Activated T-cell treated with anti-CD3 and anti-CD28 coated beads for 1 hour (primary cell): ENCODE data around the gene DAGLB.

Experiments
- DNase-seq: peaks from one replicate; pipeline ENCODE4 v3.0.0-alpha.2; 2020; ENCODE audit warnings: low read depth

The DAGLB gene

GRCh38 chr7:6367701-6368211 is 80.0 kb downstream of the DAGLB start:
- DNase-seq, result no peak

- DNase-seq, result no peak
Measured at GRCh38 chr7:6365451-6365850, 82.3 kb downstream of the DAGLB start.

- no peak for DNase-seq
Measured at GRCh38 chr7:6360841-6361240, 86.9 kb downstream of the DAGLB start.

- DNase-seq, result no peak
Measured at GRCh38 chr7:6359734-6360133, 88.0 kb downstream of the DAGLB start.
